ENCODE measurements around the gene HLCS.
A peak's percentile ranks its signal among the peaks of the same experiment; 100 is the strongest.

The HLCS gene

GRCh38 chr21:36766511-36766910, 200.0 kb downstream of the HLCS start:
- Mint-ChIP-seq H3K27ac (no peak overlapping the region), H3K4me3 (no peak overlapping the region), H3K36me3 (peaks cover 34% of the 10 kb centered on the region), H3K27me3 (no peaks in the 10 kb centered on the region), H3K4me1 (no peaks in the 10 kb centered on the region), H3K9me3 (no peaks in the 10 kb centered on the region)
- no peak for ATAC-seq

DNA sequence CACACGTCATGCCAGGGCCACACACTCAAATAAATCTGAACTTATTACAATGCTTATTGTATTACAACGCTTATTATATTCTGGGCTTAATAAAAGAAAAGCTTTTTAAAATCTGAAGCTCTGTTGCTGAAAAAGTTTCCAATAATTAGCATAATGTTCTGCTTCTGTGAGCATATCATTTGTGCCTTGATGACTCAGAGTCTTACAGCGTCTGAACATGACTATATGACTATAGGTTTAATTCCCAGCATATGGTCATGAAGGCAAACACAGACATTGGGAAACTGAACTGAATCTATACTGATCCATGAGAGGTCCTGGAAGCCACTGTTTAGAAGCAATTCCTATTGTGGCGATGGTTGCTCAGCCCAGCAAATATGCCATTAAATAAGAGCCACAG, 201.2 kb downstream of the HLCS start:
- no peaks in the 10 kb centered on the region for H3K27me3 Mint-ChIP-seq
- H3K9me3 Mint-ChIP-seq = no peaks in the 10 kb centered on the region
- H3K36me3 Mint-ChIP-seq = peaks cover 34% of the 10 kb centered on the region
- no peak overlapping the region for H3K27ac Mint-ChIP-seq
- H3K4me1 Mint-ChIP-seq = no peaks in the 10 kb centered on the region
- no peak overlapping the region for H3K4me3 Mint-ChIP-seq
- no peak for ATAC-seq

GRCh38 chr21:36763305-36763704, 203.2 kb downstream of the HLCS start:
- H3K27me3 Mint-ChIP-seq = no peaks in the 10 kb centered on the region
- no peaks in the 10 kb centered on the region for H3K9me3 Mint-ChIP-seq
- peaks cover 49% of the 10 kb centered on the region for H3K36me3 Mint-ChIP-seq
- H3K4me3 Mint-ChIP-seq = no peak overlapping the region
- no peaks in the 10 kb centered on the region for H3K4me1 Mint-ChIP-seq
- ATAC-seq = no peak
- H3K27ac Mint-ChIP-seq = no peak overlapping the region

GRCh38 chr21:36762642-36763041, 203.8 kb downstream of the HLCS start:
- Mint-ChIP-seq H3K9me3 (no peaks in the 10 kb centered on the region), H3K27me3 (no peaks in the 10 kb centered on the region), H3K36me3 (peaks cover 49% of the 10 kb centered on the region), H3K4me3 (no peak overlapping the region), H3K27ac (no peak overlapping the region), H3K4me1 (no peaks in the 10 kb centered on the region)
- ATAC-seq = no peak

- H3K4me3 Mint-ChIP-seq = no peak overlapping the region
- no peak for ATAC-seq
- no peaks in the 10 kb centered on the region for H3K27me3 Mint-ChIP-seq
- peaks cover 47% of the 10 kb centered on the region for H3K36me3 Mint-ChIP-seq
- no peaks in the 10 kb centered on the region for H3K9me3 Mint-ChIP-seq
- no peak overlapping the region for H3K27ac Mint-ChIP-seq
- no peaks in the 10 kb centered on the region for H3K4me1 Mint-ChIP-seq
Observed at GRCh38 chr21:36761685-36762084, 204.8 kb downstream of the HLCS start.

DNA sequence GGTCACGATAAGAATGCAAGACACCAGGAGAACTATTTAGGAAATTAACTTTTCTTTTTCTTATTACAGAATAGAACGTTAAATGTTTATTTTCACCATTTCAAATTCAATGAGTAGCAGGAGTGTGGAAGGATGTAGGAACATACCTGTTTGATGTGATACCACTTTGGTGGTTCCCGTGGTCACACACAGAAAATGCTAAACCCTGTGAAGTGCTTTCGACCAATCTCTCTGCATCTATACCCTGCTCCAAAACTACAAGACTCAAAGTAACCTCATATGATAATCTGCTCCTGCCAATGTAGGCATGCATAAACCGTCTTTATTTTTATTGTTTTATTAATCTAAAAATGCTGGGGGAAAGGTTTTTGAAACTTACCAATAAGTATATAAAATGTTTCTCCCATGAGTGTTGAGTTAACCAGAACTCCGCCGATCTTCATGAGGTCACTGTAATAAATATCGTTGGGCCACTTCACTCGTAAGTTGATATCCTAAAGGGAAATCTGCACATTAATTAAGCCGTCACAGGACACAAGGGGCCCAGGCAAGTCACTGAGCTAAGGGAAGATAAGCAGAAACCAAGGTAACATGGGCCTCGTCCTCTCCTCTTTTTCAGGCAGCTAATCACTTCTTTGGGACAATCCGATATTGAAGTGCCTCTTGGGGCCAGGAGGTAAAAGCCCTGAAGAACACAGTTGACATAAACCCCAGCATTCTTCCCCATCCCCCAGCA, 207.0 kb downstream of the HLCS start:
- Mint-ChIP-seq H3K4me3 (no peak overlapping the region), H3K36me3 (peaks cover 49% of the 10 kb centered on the region), H3K4me1 (no peaks in the 10 kb centered on the region), H3K27ac (no peak overlapping the region), H3K27me3 (no peaks in the 10 kb centered on the region), H3K9me3 (no peaks in the 10 kb centered on the region)
- ATAC-seq = no peak

- no peak overlapping the region for H3K4me3 Mint-ChIP-seq
- no peak overlapping the region for H3K27ac Mint-ChIP-seq
- peaks cover 56% of the 10 kb centered on the region for H3K36me3 Mint-ChIP-seq
- no peaks in the 10 kb centered on the region for H3K4me1 Mint-ChIP-seq
- no peaks in the 10 kb centered on the region for H3K27me3 Mint-ChIP-seq
- H3K9me3 Mint-ChIP-seq = no peaks in the 10 kb centered on the region
- no peak for ATAC-seq
Observed at GRCh38 chr21:36757196-36757595, 209.3 kb downstream of the HLCS start.

DNA sequence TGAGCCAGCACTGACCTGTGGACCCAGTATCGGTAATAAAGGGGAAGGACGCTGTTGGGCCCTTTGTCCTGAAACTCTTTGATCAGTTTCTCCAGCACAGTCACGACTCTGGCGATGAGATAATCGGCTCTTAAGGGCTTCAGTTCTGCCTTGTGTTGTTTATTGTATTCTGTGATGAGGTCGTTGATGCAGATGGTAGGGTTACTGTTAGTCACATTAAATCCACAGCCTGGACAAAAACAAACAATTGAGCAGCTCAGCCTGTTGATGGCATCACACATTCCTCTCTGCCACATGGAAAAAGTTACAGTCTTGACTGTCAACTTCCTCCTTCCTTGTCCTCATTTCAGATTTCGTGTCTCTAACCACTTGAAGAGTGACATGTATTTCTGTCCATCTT, 209.9 kb downstream of the HLCS start:
- H3K9me3 Mint-ChIP-seq = no peaks in the 10 kb centered on the region
- ATAC-seq = no peak
- H3K4me3 Mint-ChIP-seq = no peak overlapping the region
- no peaks in the 10 kb centered on the region for H3K27me3 Mint-ChIP-seq
- no peaks in the 10 kb centered on the region for H3K4me1 Mint-ChIP-seq
- H3K36me3 Mint-ChIP-seq = peaks cover 57% of the 10 kb centered on the region
- H3K27ac Mint-ChIP-seq = no peak overlapping the region

DNA sequence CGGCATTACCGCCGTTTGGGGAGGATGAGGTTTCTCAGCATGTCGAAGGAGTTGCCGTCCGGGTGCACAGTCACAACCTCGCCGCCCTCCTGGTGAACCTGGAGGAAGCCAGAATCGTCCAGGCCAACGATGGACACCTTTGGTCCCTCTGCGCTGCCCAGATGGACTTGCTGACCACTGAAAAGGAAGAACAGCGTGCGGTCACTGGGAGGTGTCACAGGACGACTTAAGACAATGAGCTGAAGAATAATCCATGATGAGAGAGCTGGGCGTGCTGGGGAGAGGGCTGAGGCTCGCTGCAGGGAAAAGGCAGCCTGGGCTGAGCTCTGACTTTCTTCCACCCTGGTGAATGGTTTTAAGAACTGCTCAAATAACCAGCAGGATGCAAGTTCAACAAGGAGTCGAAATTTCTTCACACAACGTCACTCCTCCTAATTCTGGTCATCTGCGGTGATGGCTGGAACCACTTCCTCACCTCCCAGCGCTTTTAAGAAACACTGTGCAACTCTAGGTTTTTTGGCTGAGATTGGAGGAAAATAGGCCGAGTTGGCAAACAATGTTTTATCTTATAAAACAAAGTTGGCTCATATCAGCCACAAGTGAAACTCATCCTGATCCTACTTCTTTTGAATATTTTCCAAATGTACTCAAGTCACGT, 212.1 kb downstream of the HLCS start:
- Mint-ChIP-seq H3K4me1 (no peaks in the 10 kb centered on the region), H3K27me3 (peaks cover 4% of the 10 kb centered on the region), H3K27ac (no peak overlapping the region), H3K9me3 (no peaks in the 10 kb centered on the region), H3K36me3 (peaks cover 52% of the 10 kb centered on the region), H3K4me3 (no peak overlapping the region)
- no peak for ATAC-seq

GRCh38 chr21:36753556-36753955, 212.9 kb downstream of the HLCS start:
- peaks cover under 1% of the 10 kb centered on the region for H3K4me1 Mint-ChIP-seq
- peaks cover 12% of the 10 kb centered on the region for H3K27me3 Mint-ChIP-seq
- H3K27ac Mint-ChIP-seq = no peak overlapping the region
- no peaks in the 10 kb centered on the region for H3K9me3 Mint-ChIP-seq
- peaks cover 44% of the 10 kb centered on the region for H3K36me3 Mint-ChIP-seq
- H3K4me3 Mint-ChIP-seq = no peak overlapping the region
- ATAC-seq = no peak

DNA sequence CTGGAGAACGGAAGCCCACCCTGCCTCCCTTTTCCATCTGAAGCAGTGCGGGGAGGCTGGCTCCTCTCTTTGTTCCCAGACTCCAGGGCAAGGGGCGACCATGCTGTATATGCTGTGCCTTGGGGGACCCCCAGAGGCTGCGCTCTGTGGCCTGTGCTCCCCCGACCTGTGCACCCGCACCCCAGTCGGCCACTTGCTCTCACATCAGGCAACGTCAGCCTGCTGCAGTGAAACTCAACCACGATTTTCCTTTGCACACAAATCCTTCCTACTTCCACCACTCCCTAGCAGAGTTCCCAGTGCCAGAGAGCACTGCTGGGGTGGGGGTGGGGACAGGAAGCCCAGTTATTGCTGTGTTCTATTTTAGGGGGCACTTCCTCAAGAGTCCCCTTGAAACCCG, 215.1 kb downstream of the HLCS start:
- peaks cover 37% of the 10 kb centered on the region for H3K36me3 Mint-ChIP-seq
- peak; percentile 37 for ATAC-seq
- peaks cover 29% of the 10 kb centered on the region for H3K27me3 Mint-ChIP-seq
- H3K4me3 Mint-ChIP-seq = no peak overlapping the region
- peaks cover 14% of the 10 kb centered on the region for H3K4me1 Mint-ChIP-seq
- no peaks in the 10 kb centered on the region for H3K9me3 Mint-ChIP-seq
- no peak overlapping the region for H3K27ac Mint-ChIP-seq

GRCh38 chr21:36750576-36750959, 215.9 kb downstream of the HLCS start:
- H3K27me3 Mint-ChIP-seq = peaks cover 37% of the 10 kb centered on the region
- H3K9me3 Mint-ChIP-seq = no peaks in the 10 kb centered on the region
- H3K4me1 Mint-ChIP-seq = peaks cover 16% of the 10 kb centered on the region
- H3K27ac Mint-ChIP-seq = no peak overlapping the region
- no peak for ATAC-seq
- H3K4me3 Mint-ChIP-seq = no peak overlapping the region
- peaks cover 31% of the 10 kb centered on the region for H3K36me3 Mint-ChIP-seq

GRCh38 chr21:36749935-36750575, 216.4 kb downstream of the HLCS start:
- ATAC-seq = no peak
- no peak overlapping the region for H3K4me3 Mint-ChIP-seq
- H3K27me3 Mint-ChIP-seq = peaks cover 42% of the 10 kb centered on the region
- peaks cover 16% of the 10 kb centered on the region for H3K4me1 Mint-ChIP-seq
- no peak overlapping the region for H3K27ac Mint-ChIP-seq
- peaks cover 28% of the 10 kb centered on the region for H3K36me3 Mint-ChIP-seq
- no peaks in the 10 kb centered on the region for H3K9me3 Mint-ChIP-seq

- peaks cover 63% of the 10 kb centered on the region for H3K27me3 Mint-ChIP-seq
- no peak overlapping the region for H3K4me3 Mint-ChIP-seq
- ATAC-seq = peak; percentile 22
Observed at GRCh38 chr21:36747815-36748383, 218.6 kb downstream of the HLCS start.

GRCh38 chr21:36747041-36747814, 219.2 kb downstream of the HLCS start:
- H3K27me3 Mint-ChIP-seq = peaks cover 68% of the 10 kb centered on the region
- H3K36me3 Mint-ChIP-seq = peaks cover 8% of the 10 kb centered on the region
- H3K9me3 Mint-ChIP-seq = no peaks in the 10 kb centered on the region
- peaks cover 16% of the 10 kb centered on the region for H3K4me1 Mint-ChIP-seq
- peak overlapping the region; percentile 65 for H3K4me3 Mint-ChIP-seq
- no peak overlapping the region for H3K27ac Mint-ChIP-seq
- ATAC-seq = no peak

More at GRCh38 chr21:36747815-36748383, 218.6 kb downstream of the HLCS start:
- peaks cover 16% of the 10 kb centered on the region for H3K4me1 Mint-ChIP-seq
- no peak overlapping the region for H3K27ac Mint-ChIP-seq
- peaks cover 13% of the 10 kb centered on the region for H3K36me3 Mint-ChIP-seq
- H3K9me3 Mint-ChIP-seq = no peaks in the 10 kb centered on the region

Data from stimulated activated memory B cell treated with anti-CD40 and anti-IgM and Interleukin-4, amounts not matched to agents 10 μg/mL and 1 μg/mL and 100 μg/mL, for 72 hours (primary cell).